Vagina (tissue), 2 donors: ENCODE data around the gene PROKR2. TPM values are rescaled to one million over a fixed set of nuclear protein-coding genes. Genes with fewer than 3 reads are reported as not detected.

Source experiments
- DNase-seq, 2 donors: peaks; one replicate each; pipeline ENCODE4 v3.0.0-alpha.2; 2017; ENCODE audit errors: extremely low spot score in 2 of 2
- H3K27ac ChIP-seq: fragments of 200-600 bp; sonication (generic); one replicate; pipeline ENCODE4 v1.5.1; 2019
- H3K27me3 ChIP-seq: fragments of 200-600 bp; sonication (generic); one replicate; pipeline ENCODE4 v1.5.1; 2019
- H3K36me3 ChIP-seq, 2 donors: fragments of 200-600 bp; sonication (generic); one replicate each; pipeline ENCODE4 v1.5.1; 2017 to 2019
- H3K4me1 ChIP-seq: fragments of 200-600 bp; sonication (generic); one replicate; pipeline ENCODE4 v1.5.1; 2019
- H3K4me3 ChIP-seq, 2 donors: fragments of 200-600 bp; sonication (generic); 1 replicate in 1 of 2; 2 replicates in 1 of 2; pipeline ENCODE4 v1.5.1; 2016 to 2019
- H3K9me3 ChIP-seq: fragments of 200-600 bp; sonication (generic); one replicate; pipeline ENCODE4 v1.5.1; 2019
- POLR2A ChIP-seq, 2 donors: fragments of 450-650 bp; IDR thresholded peaks; one replicate each; pipeline ENCODE4 v1.6.1; 2017; ENCODE audit warnings: antibody characterized with exemption in 2 of 2, mild to moderate bottlenecking in 2 of 2, moderate library complexity in 2 of 2
- POLR2AphosphoS5 ChIP-seq, 2 donors: sonication (generic); formaldehyde crosslinking; IDR thresholded peaks; one replicate each; pipeline ENCODE4 v1.9.0; 2017; ENCODE audit warnings: antibody characterized with exemption in 2 of 2, mild to moderate bottlenecking in 2 of 2, low read depth in 1 of 2; ENCODE audit not compliant: insufficient read depth in 1 of 2
- intact Hi-C: fragments of 100-400 bp; cut with DNase I; formaldehyde crosslinking; loops from one replicate; pipeline ENCODE4 v1.15.1; 2023
- total RNA-seq: library from RNA; depleted of rRNA; stranded (reverse); fragments of >200 nt; gene quantifications from one replicate; pipeline ENCODE4 v1.2.3, GENCODE V29; 2016
- TF ChIP-seq, protein P1 (sequence below), 3 experiments: fragments of 450-650 bp in 2 of 3; fragments of 200-600 bp in 1 of 3; sonication (generic) in 1 of 3; IDR thresholded peaks; one replicate each; pipeline ENCODE4 v1.5.1; 2017 to 2019; ENCODE audit warnings: antibody characterized with exemption in 3 of 3, mild to moderate bottlenecking in 2 of 3, moderate library complexity in 2 of 3

The PROKR2 gene
- not detected for total RNA-seq

DNA sequence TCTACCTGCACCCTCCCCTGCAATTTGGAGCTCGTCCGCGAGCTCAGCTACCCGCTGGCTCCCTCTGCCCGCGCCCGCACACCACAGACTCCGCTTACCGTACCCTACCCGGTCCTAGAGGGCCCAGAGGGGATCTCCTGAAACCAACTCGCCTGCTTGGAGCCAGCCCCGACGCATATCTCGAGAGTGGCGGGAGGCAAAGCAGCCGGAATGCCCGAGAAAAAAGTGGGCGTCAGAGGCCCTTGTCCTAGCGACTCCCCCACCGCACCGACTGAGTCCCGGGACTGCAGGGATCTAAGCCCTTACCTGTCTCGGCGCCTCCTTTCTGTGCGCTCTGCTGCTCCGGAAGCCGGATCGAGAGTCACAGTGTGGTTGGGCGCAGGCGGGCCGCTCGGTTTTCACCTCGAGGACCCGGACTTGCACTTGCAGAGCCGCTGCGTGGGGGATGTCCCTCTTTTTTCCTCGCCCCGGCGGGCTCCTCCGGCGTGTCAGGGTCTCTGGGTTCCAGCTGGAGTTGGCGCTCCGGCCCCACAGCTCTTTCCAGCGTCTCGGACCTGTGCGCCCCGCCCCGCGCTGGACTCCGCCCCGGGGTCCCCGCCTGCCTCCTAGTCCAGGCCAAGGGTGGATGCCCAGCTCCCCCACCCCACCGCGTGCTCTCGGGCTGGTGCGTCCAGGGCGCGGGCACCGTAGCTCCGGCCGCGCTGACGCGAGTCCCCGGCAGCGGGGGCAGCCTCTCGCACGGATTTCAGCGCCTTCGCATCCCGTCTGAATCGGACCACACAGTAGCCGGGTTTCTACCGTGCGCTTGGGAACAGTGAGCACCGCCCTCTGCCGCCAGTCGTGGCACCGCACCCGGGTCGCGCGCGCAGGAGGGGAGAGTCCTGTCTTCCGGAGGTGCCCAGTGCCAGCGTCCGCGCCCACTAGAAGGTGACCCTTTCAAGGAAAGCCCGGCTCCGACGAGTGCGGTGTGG lies at the start of gene PROKR2:
Gene PROKR2 (minus strand): TSS at position 767 of the 971 bp plus-strand sequence. CDS start 2,585 bp downstream, outside the sequence.
- DNase-seq = no peak
- H3K27me3 ChIP-seq = peaks cover 2% of the 10 kb centered on the region
- H3K36me3 ChIP-seq = no peaks in the 10 kb centered on the region
- intact Hi-C loops = no loop called here
- H3K9me3 ChIP-seq = no peaks in the 10 kb centered on the region
- H3K27ac ChIP-seq = no peak within 1 kb of the TSS
- no peaks in the 10 kb centered on the region for H3K4me1 ChIP-seq
- H3K4me3 ChIP-seq = no peak within 1 kb of the TSS
- TF ChIP-seq, protein P1, sequence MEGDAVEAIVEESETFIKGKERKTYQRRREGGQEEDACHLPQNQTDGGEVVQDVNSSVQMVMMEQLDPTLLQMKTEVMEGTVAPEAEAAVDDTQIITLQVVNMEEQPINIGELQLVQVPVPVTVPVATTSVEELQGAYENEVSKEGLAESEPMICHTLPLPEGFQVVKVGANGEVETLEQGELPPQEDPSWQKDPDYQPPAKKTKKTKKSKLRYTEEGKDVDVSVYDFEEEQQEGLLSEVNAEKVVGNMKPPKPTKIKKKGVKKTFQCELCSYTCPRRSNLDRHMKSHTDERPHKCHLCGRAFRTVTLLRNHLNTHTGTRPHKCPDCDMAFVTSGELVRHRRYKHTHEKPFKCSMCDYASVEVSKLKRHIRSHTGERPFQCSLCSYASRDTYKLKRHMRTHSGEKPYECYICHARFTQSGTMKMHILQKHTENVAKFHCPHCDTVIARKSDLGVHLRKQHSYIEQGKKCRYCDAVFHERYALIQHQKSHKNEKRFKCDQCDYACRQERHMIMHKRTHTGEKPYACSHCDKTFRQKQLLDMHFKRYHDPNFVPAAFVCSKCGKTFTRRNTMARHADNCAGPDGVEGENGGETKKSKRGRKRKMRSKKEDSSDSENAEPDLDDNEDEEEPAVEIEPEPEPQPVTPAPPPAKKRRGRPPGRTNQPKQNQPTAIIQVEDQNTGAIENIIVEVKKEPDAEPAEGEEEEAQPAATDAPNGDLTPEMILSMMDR (IDR thresholded peaks at IDR 0.05) = no peak
- no peak for TF ChIP-seq POLR2AphosphoS5 (IDR thresholded peaks at IDR 0.05; ENCODE audit: insufficient read depth in 1 of 2, low read depth in 1 of 2)
- no peak for TF ChIP-seq POLR2A (IDR thresholded peaks at IDR 0.05)

DNA sequence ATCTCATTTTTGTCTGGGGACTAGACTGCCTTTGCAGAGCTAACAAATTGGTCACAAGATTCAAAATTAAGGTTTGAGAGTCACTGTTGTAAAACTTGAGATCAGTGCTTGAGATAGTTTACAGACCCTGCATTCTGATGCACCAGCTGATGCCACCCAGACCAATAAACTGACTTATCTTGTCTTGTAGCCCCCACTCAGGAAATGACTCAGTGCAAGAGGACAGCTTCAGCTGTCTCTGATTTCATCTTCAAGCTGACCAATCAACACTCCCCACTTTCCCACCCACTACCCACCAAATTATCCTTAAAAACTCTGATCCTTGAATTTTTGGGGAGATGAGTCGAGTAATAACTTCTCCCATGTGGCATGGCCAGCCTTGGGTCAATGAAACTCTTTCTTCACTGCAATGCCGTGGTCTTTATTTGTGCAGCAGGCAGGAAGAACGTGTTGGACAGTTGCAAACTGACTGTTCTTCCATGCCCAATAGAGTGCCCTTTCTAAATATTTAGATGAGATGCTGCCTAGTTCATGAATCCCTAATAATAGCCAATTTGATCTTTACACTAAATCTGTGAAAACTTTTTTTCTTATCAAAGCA lies 48.3 kb upstream of the PROKR2 start:
- intact Hi-C loops = no loop called here
- Histone ChIP-seq H3K9me3 (no peaks in the 10 kb centered on the region), H3K4me1 (no peaks in the 10 kb centered on the region), H3K27me3 (no peaks in the 10 kb centered on the region), H3K4me3 (no peak overlapping the region), H3K36me3 (no peaks in the 10 kb centered on the region), H3K27ac (no peak overlapping the region)
- DNase-seq = no peak
- TF ChIP-seq POLR2AphosphoS5 (IDR thresholded peaks at IDR 0.05; ENCODE audit: insufficient read depth in 1 of 2, low read depth in 1 of 2) (no peak), POLR2A (IDR thresholded peaks at IDR 0.05) (no peak)
- TF ChIP-seq, protein P1 (IDR thresholded peaks at IDR 0.05) = no peak

DNA sequence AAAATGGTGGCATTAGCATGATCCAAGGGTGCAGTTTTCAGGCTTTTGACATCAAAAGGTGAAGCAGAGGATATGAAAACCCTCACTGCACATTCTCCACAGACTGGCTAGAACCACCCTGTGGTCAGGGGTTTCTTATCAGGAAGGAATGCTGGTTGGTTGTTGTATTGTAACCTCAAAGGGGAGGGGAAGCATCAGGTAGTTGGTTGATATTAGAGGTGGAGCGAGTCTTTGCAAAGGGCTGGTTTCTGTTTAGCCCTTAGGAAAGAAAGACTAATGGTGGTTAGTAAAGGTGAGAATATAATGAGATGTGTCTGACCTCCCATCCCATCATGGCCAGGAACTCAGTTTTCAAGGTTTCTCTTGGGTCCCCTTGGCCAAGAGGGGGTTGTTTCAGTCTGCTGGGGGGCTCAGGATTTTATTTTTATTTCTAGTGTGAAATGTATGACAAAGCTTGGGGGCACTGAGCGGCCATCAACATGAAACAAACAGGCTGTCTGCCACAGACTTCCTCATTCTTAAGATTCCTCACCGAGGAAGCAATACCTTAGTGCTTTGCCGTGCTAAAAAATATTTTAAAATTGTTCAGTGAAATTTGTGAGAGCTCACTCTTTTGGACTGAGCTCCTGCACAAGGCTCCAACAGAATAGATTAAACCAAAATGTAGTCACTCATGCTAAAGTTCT lies 47.5 kb upstream of the PROKR2 start:
- TF ChIP-seq POLR2AphosphoS5 (IDR thresholded peaks at IDR 0.05; ENCODE audit: insufficient read depth in 1 of 2, low read depth in 1 of 2) = no peak
- TF ChIP-seq, protein P1 (IDR thresholded peaks at IDR 0.05) = no peak
- no peak for TF ChIP-seq POLR2A (IDR thresholded peaks at IDR 0.05)
- Histone ChIP-seq H3K27ac (no peak overlapping the region), H3K36me3 (no peaks in the 10 kb centered on the region), H3K27me3 (no peaks in the 10 kb centered on the region), H3K4me1 (no peaks in the 10 kb centered on the region), H3K9me3 (no peaks in the 10 kb centered on the region), H3K4me3 (no peak overlapping the region)
- intact Hi-C loops = no loop called here
- no peak for DNase-seq

DNA sequence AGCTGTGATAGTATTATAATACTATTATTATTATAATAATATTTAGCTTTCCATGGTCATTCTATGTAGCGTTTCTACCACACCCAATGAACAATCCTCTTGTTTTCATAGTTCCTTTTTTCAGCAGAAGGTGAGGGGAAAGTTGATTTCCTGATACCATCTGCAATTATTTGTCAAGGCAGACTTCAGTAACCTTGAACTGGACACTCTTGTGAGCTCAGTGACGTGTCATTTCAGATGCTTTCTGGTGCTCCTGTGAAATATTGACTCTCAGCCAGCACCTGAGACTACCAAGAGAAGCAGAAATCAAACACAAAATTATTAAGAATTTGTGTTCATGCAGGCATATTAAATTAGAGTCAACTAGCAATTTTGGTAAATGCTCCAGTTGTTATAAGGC lies 46.0 kb upstream of the PROKR2 start:
- intact Hi-C loops = no loop called here
- Histone ChIP-seq H3K9me3 (no peaks in the 10 kb centered on the region), H3K27me3 (no peaks in the 10 kb centered on the region), H3K4me3 (no peak overlapping the region), H3K36me3 (no peaks in the 10 kb centered on the region), H3K4me1 (no peaks in the 10 kb centered on the region), H3K27ac (no peak overlapping the region)
- no peak for DNase-seq
- no peak for TF ChIP-seq POLR2AphosphoS5 (IDR thresholded peaks at IDR 0.05; ENCODE audit: insufficient read depth in 1 of 2, low read depth in 1 of 2)
- TF ChIP-seq, protein P1 (IDR thresholded peaks at IDR 0.05) = no peak
- TF ChIP-seq POLR2A (IDR thresholded peaks at IDR 0.05) = no peak
